Measurements from ENCODE around the gene PLA2G4F. TPM values are rescaled to one million over a fixed set of nuclear protein-coding genes. Genes with fewer than 3 reads are reported as not detected.
A peak's percentile ranks its signal among the peaks of the same experiment; 100 is the strongest.

Gene PLA2G4F
- not detected in 2 replicates for total RNA-seq
- long read RNA-seq = 0 reads

- DNase-seq (ENCODE audit: extremely low spot score, unreplicated experiment) = no peak
- H3K4me1 Mint-ChIP-seq (ENCODE audit: unreplicated experiment) = peaks cover 3% of the 10 kb centered on the region
- H3K27me3 Mint-ChIP-seq (ENCODE audit: unreplicated experiment) = no peaks in the 10 kb centered on the region
- H3K9me3 Mint-ChIP-seq (ENCODE audit: unreplicated experiment) = no peaks in the 10 kb centered on the region
- TF ChIP-seq CTCF (IDR thresholded peaks at IDR 0.05) = no peak
- H3K27ac Mint-ChIP-seq (ENCODE audit: unreplicated experiment) = no peak within 1 kb of the TSS
- no peak within 1 kb of the TSS for H3K4me3 Mint-ChIP-seq (ENCODE audit: unreplicated experiment)
- H3K36me3 Mint-ChIP-seq (ENCODE audit: unreplicated experiment) = peaks cover 11% of the 10 kb centered on the region
Measured at GRCh38 chr15:42156243-42156922, at the start of gene PLA2G4F. PLA2G4F (minus strand) TSS chr15:42156636; CDS start chr15:42156549, 87 bp downstream.

- no peaks in the 10 kb centered on the region for H3K9me3 Mint-ChIP-seq (ENCODE audit: unreplicated experiment)
- peaks cover 13% of the 10 kb centered on the region for H3K36me3 Mint-ChIP-seq (ENCODE audit: unreplicated experiment)
- H3K4me1 Mint-ChIP-seq (ENCODE audit: unreplicated experiment) = peaks cover 35% of the 10 kb centered on the region
- H3K27me3 Mint-ChIP-seq (ENCODE audit: unreplicated experiment) = no peaks in the 10 kb centered on the region
- no peak for DNase-seq (ENCODE audit: extremely low spot score, unreplicated experiment)
- H3K4me3 Mint-ChIP-seq (ENCODE audit: unreplicated experiment) = no peak overlapping the region
- no peak overlapping the region for H3K27ac Mint-ChIP-seq (ENCODE audit: unreplicated experiment)
- no peak for TF ChIP-seq CTCF (IDR thresholded peaks at IDR 0.05)
Measured at GRCh38 chr15:42203891-42204290, 47.5 kb upstream of the PLA2G4F start.

- Mint-ChIP-seq H3K27ac (ENCODE audit: unreplicated experiment) (peak overlapping the region; percentile 1), H3K36me3 (ENCODE audit: unreplicated experiment) (peaks cover 24% of the 10 kb centered on the region), H3K4me3 (ENCODE audit: unreplicated experiment) (no peak overlapping the region), H3K27me3 (ENCODE audit: unreplicated experiment) (no peaks in the 10 kb centered on the region), H3K9me3 (ENCODE audit: unreplicated experiment) (no peaks in the 10 kb centered on the region), H3K4me1 (ENCODE audit: unreplicated experiment) (peaks cover 30% of the 10 kb centered on the region)
- DNase-seq (ENCODE audit: extremely low spot score, unreplicated experiment) = no peak
- no peak for TF ChIP-seq CTCF (IDR thresholded peaks at IDR 0.05)
Measured at GRCh38 chr15:42202653-42203052, 46.2 kb upstream of the PLA2G4F start.

- Mint-ChIP-seq H3K4me3 (ENCODE audit: unreplicated experiment) (no peak overlapping the region), H3K36me3 (ENCODE audit: unreplicated experiment) (peaks cover 28% of the 10 kb centered on the region), H3K9me3 (ENCODE audit: unreplicated experiment) (no peaks in the 10 kb centered on the region), H3K4me1 (ENCODE audit: unreplicated experiment) (peaks cover 21% of the 10 kb centered on the region), H3K27ac (ENCODE audit: unreplicated experiment) (no peak overlapping the region), H3K27me3 (ENCODE audit: unreplicated experiment) (no peaks in the 10 kb centered on the region)
- no peak for DNase-seq (ENCODE audit: extremely low spot score, unreplicated experiment)
- TF ChIP-seq CTCF (IDR thresholded peaks at IDR 0.05) = no peak
Measured at GRCh38 chr15:42201801-42202200, 45.4 kb upstream of the PLA2G4F start.

- H3K4me1 Mint-ChIP-seq (ENCODE audit: unreplicated experiment) = peaks cover 10% of the 10 kb centered on the region
- no peaks in the 10 kb centered on the region for H3K27me3 Mint-ChIP-seq (ENCODE audit: unreplicated experiment)
- H3K27ac Mint-ChIP-seq (ENCODE audit: unreplicated experiment) = no peak overlapping the region
- TF ChIP-seq CTCF (IDR thresholded peaks at IDR 0.05) = no peak
- H3K36me3 Mint-ChIP-seq (ENCODE audit: unreplicated experiment) = peaks cover 37% of the 10 kb centered on the region
- DNase-seq (ENCODE audit: extremely low spot score, unreplicated experiment) = no peak
- H3K9me3 Mint-ChIP-seq (ENCODE audit: unreplicated experiment) = no peaks in the 10 kb centered on the region
- no peak overlapping the region for H3K4me3 Mint-ChIP-seq (ENCODE audit: unreplicated experiment)
Measured at GRCh38 chr15:42199126-42199525, 42.7 kb upstream of the PLA2G4F start.
